Naive B cell (primary cell): Measurements from ENCODE around the gene SEMA3A. TPM values are rescaled to one million over a fixed set of nuclear protein-coding genes. Genes with fewer than 3 reads are reported as not detected.

Source experiments
- ATAC-seq, 2 donors: fragments of 150-1000 bp; cut with Tn5 transposase; 2 replicates each; pipeline ENCODE4 v1.10.0; 2021; ENCODE audit warnings: low read depth in 2 of 2, mild to moderate bottlenecking in 2 of 2, moderate library complexity in 2 of 2
- DNase-seq: peaks from one replicate; pipeline ENCODE4 v3.0.0; 2022
- H3K27ac Mint-ChIP-seq, 6 donors: one replicate each; pipeline ENCODE4 v1.8.0; 2020 to 2022; ENCODE audit warnings: mild to moderate bottlenecking in 6 of 6, mixed read lengths in 6 of 6, moderate library complexity in 5 of 6, inconsistent platforms in 2 of 6
- H3K27me3 Mint-ChIP-seq, 3 donors: one replicate each; pipeline ENCODE4 v1.8.0; 2021 to 2022; ENCODE audit warnings: mixed read lengths in 3 of 3, mild to moderate bottlenecking in 1 of 3
- H3K36me3 Mint-ChIP-seq, 2 donors: one replicate each; pipeline ENCODE4 v1.8.0; 2020 to 2022; ENCODE audit warnings: mixed read lengths in 2 of 2, inconsistent platforms in 1 of 2, mild to moderate bottlenecking in 1 of 2
- H3K4me1 Mint-ChIP-seq, 3 donors: one replicate each; pipeline ENCODE4 v1.8.0; 2020 to 2022; ENCODE audit warnings: mixed read lengths in 3 of 3, inconsistent platforms in 1 of 3, mild to moderate bottlenecking in 1 of 3, moderate library complexity in 1 of 3
- H3K4me3 Mint-ChIP-seq, 8 donors: one replicate each; pipeline ENCODE4 v1.8.0; 2020 to 2022; ENCODE audit warnings: mild to moderate bottlenecking in 8 of 8, mixed read lengths in 8 of 8, moderate library complexity in 8 of 8, inconsistent platforms in 2 of 8
- H3K9me3 Mint-ChIP-seq, 7 donors: one replicate each; pipeline ENCODE4 v1.8.0; 2020 to 2022; ENCODE audit warnings: mixed read lengths in 7 of 7, mild to moderate bottlenecking in 5 of 7, inconsistent platforms in 2 of 7, moderate library complexity in 1 of 7
- polyA plus RNA-seq, 6 donors: library from polyadenylated mRNA; unstranded; fragments of 300-500 nt; fragmentation: Illumina TruSeq; gene quantifications; one replicate each; pipeline ENCODE4 v1.2.3, GENCODE V29; 2021; ENCODE audit warnings: low read depth in 6 of 6

Gene SEMA3A
- polyA plus RNA-seq, 6 donors from 2014 or later, result not detected

DNA sequence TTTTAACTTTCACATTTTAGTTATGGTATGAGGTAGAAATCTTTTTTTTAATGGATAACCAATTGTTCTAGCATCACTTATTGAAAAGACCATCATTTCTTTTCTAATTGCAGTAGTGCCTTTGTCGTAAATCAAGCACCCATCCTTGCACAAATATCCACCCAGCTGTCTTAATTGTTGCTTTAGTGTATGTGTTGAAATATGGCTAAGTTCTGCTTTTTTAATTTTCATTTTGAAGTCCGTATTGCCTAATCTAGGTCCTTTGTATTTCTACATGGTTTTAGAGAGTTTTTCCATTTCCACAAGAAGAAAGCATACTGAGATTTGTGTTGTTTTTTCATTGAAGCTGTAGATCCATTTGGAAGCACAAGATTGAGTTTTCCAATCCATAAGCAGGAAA, 286.1 kb downstream of the SEMA3A start:
- no peak for ATAC-seq
- no peak for DNase-seq

More for the DNA sequence above, 286.1 kb downstream of the SEMA3A start:
- Mint-ChIP-seq H3K4me1 (no peaks in the 10 kb centered on the region), H3K27ac (no peak overlapping the region), H3K27me3 (no peaks in the 10 kb centered on the region), H3K9me3 (peaks cover 2 to 5% (median 4%) of the 10 kb centered on the region in 7 donors), H3K4me3 (no peak overlapping the region), H3K36me3 (no peaks in the 10 kb centered on the region)
